Mucosa of descending colon (tissue), 3 donors: Measurements from ENCODE around the gene NBDY. TPM values are rescaled to one million over a fixed set of nuclear protein-coding genes. Genes with fewer than 3 reads are reported as not detected.

ENCODE experiments used
- ATAC-seq: fragments of 200-7000 bp; cut with Tn5 transposase; one replicate; pipeline ENCODE4 v1.9.1; 2020; ENCODE audit warnings: mild to moderate bottlenecking, moderate library complexity
- DNase-seq, 3 donors: peaks; one replicate each; pipeline ENCODE4 v3.0.0-alpha.2; 2020
- H3K36me3 ChIP-seq: fragments of 200-600 bp; one replicate; pipeline ENCODE4 v1.8.0; 2021; ENCODE audit warnings: low read depth, mild to moderate bottlenecking
- H3K4me1 ChIP-seq: fragments of 200-600 bp; one replicate; pipeline ENCODE4 v1.8.0; 2021; ENCODE audit warnings: low read depth, mild to moderate bottlenecking
- H3K4me3 ChIP-seq: fragments of 200-600 bp; one replicate; pipeline ENCODE4 v1.8.0; 2021; ENCODE audit warnings: mild to moderate bottlenecking
- H3K9me3 ChIP-seq: fragments of 200-600 bp; one replicate; pipeline ENCODE4 v1.8.0; 2021; ENCODE audit warnings: mild to moderate bottlenecking
- intact Hi-C, 2 donors: fragments of 100-400 bp; cut with DNase I in 1 of 2; cut with micrococcal nuclease in 1 of 2; formaldehyde crosslinking; loops; one replicate each; pipeline versions ENCODE4 v1.11.0 to v1.11.1; 2022; cut with DNase I, micrococcal nuclease
- total RNA-seq, 3 donors: library from RNA; stranded (reverse); fragmentation: NEBNext Ultra II Directional in 2 of 3; extraction: Animal tissue kit (Norgen Biotek cat#: 25700) in 2 of 3; gene quantifications; one replicate each; pipeline versions ENCODE4 v1.2.1 to v1.2.4, GENCODE V29; 2021 to 2023
- TF ChIP-seq, protein P1 (sequence below): fragments of 200-600 bp; IDR thresholded peaks from one replicate; pipeline ENCODE4 v1.8.0; 2022; ENCODE audit warnings: antibody characterized with exemption, mild to moderate bottlenecking
- donor health status: DM: no; HTN: no; CAD: no; lungs with moderate emphysema.
- donor health status: DM: no; HTN: no; CAD: no.
- donor health status: DM: no; HTN: yes; CAD: no.

Gene NBDY
- total RNA-seq, 3 donors from 2014 or later, result 14.9 to 22.2 (median 20.0) TPM

DNA sequence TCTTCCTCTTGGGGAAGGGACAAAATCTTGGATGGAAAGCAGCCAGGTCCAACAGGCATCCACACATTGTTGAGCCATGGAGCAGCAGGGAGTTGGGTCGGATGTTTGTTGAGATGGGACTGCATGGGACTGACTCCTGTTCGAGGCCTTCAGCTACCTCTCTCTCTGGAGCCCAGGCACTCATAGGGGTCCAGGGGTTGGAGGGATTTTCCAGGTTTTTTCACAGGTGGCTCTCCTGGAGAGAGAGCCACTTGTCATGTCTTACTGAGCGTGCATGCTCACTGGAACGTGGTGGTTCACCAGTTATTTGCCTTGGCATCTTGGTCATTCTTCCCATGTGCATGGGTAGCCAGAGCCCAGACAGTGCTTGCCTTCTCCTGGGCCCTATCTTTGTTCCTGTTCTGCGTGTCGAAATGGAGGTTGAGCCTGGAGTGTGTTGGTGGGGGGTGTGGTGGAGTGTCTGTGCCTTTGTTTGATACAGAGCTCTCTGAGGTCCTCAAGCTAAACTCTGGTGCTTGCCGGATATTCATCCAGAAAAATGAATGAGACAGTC is 60.6 kb downstream of the NBDY start:
- no peak for ATAC-seq
- TF ChIP-seq, protein P1, sequence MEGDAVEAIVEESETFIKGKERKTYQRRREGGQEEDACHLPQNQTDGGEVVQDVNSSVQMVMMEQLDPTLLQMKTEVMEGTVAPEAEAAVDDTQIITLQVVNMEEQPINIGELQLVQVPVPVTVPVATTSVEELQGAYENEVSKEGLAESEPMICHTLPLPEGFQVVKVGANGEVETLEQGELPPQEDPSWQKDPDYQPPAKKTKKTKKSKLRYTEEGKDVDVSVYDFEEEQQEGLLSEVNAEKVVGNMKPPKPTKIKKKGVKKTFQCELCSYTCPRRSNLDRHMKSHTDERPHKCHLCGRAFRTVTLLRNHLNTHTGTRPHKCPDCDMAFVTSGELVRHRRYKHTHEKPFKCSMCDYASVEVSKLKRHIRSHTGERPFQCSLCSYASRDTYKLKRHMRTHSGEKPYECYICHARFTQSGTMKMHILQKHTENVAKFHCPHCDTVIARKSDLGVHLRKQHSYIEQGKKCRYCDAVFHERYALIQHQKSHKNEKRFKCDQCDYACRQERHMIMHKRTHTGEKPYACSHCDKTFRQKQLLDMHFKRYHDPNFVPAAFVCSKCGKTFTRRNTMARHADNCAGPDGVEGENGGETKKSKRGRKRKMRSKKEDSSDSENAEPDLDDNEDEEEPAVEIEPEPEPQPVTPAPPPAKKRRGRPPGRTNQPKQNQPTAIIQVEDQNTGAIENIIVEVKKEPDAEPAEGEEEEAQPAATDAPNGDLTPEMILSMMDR, result no peak
- no peak for DNase-seq

DNA sequence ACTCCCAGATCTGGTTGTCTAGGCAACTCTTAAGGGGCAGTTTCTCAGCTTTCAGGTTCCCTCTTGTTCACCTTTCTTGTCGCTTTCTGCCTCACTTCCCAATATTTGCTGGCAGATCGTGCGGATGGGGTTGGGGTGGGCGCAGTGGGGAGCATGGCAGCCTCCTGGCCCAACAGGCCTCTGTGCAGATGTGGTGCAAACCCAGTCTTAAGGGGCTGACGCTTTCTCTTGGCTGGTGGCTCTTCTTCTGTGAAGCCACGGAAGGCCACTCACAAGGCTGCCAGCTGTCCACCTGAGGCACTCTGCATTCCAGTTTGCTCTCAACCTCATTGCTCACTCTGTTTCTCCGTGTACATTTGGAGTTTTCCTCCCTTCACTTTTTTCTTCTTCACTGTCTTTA is 61.7 kb downstream of the NBDY start:
- intact Hi-C loops, result no loop called here
- no peaks in the 10 kb centered on the region for H3K4me1 ChIP-seq
- TF ChIP-seq, protein P1, result no peak
- H3K36me3 ChIP-seq, result no peaks in the 10 kb centered on the region
- no peak for DNase-seq
- ATAC-seq, result no peak
- no peaks in the 10 kb centered on the region for H3K9me3 ChIP-seq
- no peak overlapping the region for H3K4me3 ChIP-seq

More for the DNA sequence above, 60.6 kb downstream of the NBDY start:
- Histone ChIP-seq H3K36me3 (no peaks in the 10 kb centered on the region), H3K9me3 (no peaks in the 10 kb centered on the region), H3K4me3 (no peak overlapping the region), H3K4me1 (no peaks in the 10 kb centered on the region)
- intact Hi-C loops, result no loop called here

GRCh38 chrX:56791456-56791855 is 62.4 kb downstream of the NBDY start:
- H3K4me3 ChIP-seq, result no peak overlapping the region
- TF ChIP-seq, protein P1, result no peak
- no peaks in the 10 kb centered on the region for H3K36me3 ChIP-seq
- ATAC-seq, result no peak
- no peaks in the 10 kb centered on the region for H3K9me3 ChIP-seq
- intact Hi-C loops, result no loop called here
- DNase-seq, result no peak
- no peaks in the 10 kb centered on the region for H3K4me1 ChIP-seq

GRCh38 chrX:56792270-56793111 is 63.4 kb downstream of the NBDY start:
- H3K4me3 ChIP-seq, result no peak overlapping the region
- no peaks in the 10 kb centered on the region for H3K36me3 ChIP-seq
- no peaks in the 10 kb centered on the region for H3K9me3 ChIP-seq
- DNase-seq (no peak), ATAC-seq (no peak)
- no peaks in the 10 kb centered on the region for H3K4me1 ChIP-seq
- intact Hi-C loops, result no loop called here
- TF ChIP-seq, protein P1, result no peak

GRCh38 chrX:56793112-56793430 is 64.0 kb downstream of the NBDY start:
- H3K4me1 ChIP-seq, result no peaks in the 10 kb centered on the region
- H3K4me3 ChIP-seq, result no peak overlapping the region
- DNase-seq (no peak), ATAC-seq (no peak)
- no peaks in the 10 kb centered on the region for H3K36me3 ChIP-seq
- H3K9me3 ChIP-seq, result no peaks in the 10 kb centered on the region
- TF ChIP-seq, protein P1, result no peak
- intact Hi-C loops, result no loop called here
